HG02610 (cell line): ENCODE measurements around the gene SH2B2.

ENCODE experiments used
- ATAC-seq: cut with Tn5 transposase; IDR thresholded peaks from one replicate; pipeline ENCODE4 v1.9.1; 2021; ENCODE audit warnings: mild to moderate bottlenecking, moderate library complexity; ENCODE audit not compliant: unreplicated experiment

SH2B2 gene

GRCh38 chr7:102286237-102287110 lies at the start of gene SH2B2:
Gene SH2B2 (plus strand): TSS chr7:102286868. CDS start chr7:102300551, 13,683 bp downstream.
- peak; percentile 21 for ATAC-seq

DNA sequence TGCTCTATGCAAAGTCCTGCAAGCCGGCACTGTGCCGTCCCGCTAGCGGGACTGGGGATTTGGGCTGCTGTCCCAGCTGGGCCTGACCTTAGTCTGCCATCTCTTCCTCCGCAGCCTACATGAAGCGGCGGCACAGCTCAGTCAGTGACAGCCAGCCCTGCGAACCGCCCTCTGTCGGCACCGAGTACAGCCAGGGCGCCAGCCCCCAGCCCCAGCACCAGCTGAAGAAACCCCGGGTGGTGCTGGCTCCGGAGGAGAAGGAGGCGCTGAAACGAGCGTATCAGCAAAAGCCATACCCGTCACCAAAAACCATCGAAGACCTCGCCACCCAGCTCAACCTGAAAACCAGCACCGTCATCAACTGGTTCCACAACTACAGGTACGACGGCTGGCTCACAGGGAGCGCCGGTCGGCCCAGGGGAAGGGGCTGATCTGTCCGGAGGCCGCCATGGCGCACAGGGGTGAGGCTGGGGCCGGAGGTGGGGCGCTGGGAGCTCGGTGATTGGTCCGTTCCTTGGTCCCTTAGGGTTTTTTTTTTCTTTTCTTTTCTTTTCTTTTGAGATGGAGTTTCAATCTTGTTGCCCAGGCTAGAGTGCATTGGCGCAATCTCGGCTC lies 47.4 kb upstream of the SH2B2 start:
- ATAC-seq = no peak

DNA sequence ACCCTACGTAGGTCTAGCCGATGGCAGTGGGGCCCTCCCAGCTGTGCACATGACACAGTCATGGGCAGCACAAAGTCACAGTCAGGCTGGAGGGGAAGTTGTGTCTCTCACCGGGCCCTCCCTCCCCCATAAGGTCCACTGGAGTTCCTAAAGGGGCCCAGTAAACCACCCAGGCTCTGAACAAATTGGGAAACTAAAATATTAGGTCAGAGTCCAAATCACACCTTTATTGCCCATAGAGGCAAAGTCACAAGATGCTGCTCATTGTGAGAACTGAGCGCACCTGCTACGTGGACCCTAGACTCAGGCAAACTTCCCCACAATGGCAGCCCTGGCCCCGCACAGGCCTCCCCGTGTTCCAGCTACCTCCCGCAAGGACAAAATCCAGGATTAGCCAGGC lies 45.2 kb upstream of the SH2B2 start:
- no peak for ATAC-seq

DNA sequence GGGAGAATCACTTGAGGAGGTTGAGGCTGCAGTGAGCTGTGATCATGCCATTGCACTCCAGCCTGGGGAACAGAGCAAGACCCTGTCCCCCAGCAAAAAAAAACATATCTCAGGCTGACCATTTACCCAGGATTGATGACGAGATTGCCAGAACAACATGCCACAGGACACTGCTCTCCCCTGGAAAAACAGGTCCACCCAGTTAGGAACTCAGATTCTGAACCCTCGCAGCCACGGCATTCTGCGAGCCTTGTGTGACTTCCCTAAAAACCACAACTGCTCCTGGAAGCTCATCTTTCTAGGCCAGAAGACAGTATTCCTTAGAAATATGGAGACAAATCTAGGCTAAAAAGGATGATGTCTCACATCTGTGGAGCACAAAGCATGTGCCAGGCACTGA lies 42.1 kb upstream of the SH2B2 start:
- ATAC-seq = no peak

GRCh38 chr7:102248081-102248455 lies 38.6 kb upstream of the SH2B2 start:
- ATAC-seq = no peak

DNA sequence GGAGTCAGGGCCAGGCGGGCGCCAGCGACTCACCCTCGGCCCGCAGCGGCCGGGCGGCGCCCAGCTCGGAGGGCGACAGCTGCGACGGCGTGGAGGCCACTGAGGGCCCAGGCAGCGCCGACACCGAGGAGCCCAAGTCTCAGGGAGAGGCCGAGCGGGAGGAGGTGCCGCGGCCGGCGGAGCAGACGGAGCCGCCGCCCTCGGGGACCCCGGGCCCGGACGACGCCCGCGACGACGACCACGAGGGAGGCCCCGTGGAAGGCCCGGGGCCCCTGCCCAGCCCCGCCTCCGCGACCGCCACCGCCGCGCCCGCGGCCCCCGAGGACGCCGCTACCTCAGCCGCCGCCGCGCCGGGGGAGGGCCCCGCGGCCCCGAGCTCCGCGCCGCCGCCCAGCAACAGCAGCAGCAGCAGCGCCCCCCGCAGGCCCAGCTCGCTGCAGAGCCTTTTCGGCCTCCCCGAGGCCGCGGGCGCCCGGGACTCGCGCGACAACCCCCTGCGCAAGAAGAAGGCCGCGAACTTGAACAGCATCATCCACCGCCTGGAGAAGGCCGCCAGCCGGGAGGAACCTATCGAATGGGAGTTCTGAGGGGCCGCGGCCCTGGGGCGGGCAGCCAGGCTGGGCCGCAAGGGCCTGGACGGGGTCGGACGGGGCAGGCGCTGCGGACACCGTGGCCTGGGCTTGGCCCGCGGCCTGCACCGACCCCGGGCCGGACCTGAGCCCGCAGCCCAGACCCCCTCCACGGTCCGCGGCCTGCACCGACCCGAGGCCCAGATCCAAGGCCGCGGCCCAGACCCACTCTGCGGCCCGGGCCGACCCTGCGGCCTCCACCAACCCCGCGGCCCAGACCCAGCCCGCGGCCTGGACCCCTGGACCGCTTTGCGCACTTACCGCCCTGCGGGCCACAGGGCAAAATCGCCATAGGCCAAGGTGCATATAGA lies 37.9 kb upstream of the SH2B2 start:
- no peak for ATAC-seq

DNA sequence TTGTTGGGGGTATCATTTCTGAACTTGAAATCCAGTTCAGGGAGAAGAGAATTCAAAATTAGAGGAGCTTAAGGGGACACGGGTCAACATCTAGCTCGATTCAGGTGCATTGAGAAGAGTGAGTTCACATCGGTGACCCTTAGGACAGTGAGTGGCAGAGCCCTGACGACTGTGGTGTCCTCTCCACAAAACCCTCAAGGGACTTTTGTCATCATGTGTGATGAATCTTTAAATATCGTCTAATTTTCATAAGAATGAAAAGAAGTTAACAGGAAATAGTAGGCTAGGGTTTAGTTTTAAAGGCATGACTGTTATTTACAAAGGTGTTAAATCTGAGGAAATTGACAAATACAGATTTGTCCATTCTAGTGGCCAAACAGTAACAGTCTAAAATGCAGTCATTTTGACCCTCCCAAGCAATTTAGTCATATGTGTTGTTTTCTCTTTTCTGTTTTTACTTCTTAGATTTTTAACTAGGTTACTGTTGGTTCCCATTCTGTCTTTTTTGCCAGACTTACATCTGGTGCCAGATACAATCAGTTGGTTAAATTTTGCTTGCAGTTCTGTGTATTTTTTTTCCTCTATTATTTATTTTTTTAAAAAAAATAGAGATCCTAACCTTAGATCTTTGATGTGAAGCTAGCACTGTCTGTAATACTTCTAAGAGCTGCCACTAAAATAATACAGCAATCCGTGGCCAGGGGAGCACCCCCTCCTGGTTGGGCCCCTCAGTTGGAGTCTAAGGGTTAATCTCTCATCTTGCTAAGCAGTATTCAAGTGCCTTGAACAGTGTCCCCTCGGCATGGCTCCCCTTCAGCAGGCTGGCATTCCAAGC lies 34.9 kb upstream of the SH2B2 start:
- ATAC-seq = no peak

- ATAC-seq = no peak
Observed at GRCh38 chr7:102252366-102252982, 34.2 kb upstream of the SH2B2 start.

DNA sequence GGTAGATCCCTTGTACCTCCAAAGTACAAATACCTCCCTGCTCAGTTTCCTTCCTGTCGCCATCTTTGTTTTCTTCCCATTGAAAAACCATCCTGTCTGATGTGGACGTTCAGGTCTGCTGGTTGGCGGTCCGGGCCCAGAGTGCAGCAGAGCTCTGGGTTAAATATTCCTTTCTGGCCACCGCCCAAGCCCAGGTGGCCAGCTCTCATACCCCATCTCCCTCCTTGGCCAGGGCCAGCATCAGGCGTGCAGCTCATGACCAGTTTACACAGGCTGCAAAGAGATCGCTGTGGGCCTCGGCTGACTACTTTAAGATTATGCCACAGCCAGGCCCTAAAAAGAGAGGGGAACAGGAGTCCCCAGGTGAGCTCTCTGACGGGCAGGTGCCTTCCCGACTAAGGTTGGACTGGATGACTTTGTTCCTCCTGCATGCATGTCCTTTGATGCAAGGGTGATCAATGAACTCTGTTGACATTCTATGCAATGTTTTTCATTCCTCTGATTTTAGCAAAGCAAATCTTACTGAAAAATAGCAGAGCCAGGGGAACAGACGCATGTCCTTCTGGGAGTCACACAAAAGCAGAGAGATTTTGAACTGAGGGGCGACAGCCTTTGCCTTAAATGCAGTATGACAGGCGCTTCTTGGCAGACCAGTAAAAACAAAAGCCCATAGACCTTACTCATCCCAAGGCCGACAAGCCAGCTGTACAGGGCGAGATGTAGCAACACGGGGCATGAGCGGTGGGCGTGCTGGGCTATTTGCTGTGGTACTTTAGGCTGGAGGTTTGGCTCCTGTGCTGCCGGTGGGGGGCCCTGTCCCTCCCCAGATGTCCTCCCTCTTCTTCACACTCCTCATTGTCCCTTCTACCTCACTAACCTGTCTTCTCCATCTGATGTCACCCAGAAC lies 33.3 kb upstream of the SH2B2 start:
- no peak for ATAC-seq

DNA sequence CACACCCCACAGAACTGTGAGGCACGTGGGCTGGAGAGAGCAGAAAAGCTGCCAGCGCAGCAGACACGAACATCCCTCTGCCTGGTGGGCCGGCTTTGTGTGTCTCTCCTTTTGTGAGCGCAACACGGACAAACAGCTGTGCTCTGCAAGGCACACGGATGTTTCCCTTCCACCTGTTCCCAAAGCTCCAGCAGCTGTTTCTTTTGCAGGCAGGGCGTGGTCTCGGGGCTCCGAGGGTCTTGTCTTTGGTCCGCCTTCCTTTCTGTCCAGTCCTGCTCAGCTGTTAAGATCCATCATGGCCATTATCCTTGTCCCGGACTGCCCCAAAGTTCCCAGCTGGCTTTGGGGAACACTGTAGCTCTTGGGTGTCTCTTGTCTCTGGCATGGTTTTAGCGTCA lies 32.7 kb upstream of the SH2B2 start:
- no peak for ATAC-seq

- ATAC-seq = no peak
Observed at GRCh38 chr7:102254521-102254920, 32.1 kb upstream of the SH2B2 start.

- no peak for ATAC-seq
Observed at GRCh38 chr7:102255501-102255900, 31.2 kb upstream of the SH2B2 start.

- no peak for ATAC-seq
Observed at GRCh38 chr7:102255916-102256315, 30.8 kb upstream of the SH2B2 start.

DNA sequence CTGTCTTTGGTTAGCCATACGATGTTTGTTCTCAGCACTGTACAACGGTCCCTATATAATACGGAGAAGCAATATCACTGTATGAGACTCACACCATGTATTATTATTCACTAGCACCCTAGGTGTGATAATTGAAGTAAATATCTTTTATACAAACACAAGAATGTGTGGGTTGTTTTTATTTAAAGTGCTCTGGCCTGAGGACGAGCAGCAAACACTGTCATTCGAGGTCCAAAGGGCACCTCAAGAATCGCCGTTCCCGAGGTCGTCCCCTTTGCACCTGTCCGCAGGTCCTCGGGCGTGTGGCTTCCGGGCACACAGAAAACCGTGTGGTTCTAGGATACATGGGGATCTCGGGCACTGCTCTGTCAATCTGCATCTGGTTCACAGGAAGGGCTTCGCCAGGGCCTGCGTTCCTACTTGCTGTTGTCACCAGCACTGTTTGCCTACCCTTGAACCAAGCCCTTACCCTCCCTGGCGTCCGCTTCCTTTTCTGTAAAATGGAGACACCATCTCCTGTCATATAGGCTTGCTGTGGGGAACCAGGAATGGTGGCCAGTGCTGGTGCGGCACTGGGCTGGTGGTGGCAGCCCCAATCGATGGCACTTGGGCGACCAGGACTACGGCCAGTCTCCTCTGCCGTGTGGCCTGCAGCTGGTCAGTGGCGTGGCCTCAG lies 28.5 kb upstream of the SH2B2 start:
- no peak for ATAC-seq

- no peak for ATAC-seq
Observed at GRCh38 chr7:102258749-102259107, 27.9 kb upstream of the SH2B2 start.

DNA sequence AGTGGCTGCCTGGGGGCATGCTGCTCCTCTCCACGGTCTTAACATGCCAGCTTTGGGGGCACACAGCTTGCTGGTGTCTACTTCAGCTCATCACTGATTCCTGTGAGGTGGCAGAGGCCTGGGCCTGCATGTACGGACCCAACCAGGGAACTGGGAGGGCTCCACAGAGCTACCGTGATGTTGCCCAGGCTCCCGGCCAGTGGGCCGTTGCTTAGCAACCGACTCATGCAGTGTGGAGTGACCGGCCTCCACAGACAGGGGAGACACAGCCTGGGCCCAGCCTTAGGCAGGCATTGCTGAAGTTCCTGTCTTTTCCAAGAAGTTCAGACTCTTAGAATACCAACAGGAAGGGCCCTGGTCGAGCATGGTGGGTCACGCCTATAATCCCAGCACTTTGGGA lies 25.8 kb upstream of the SH2B2 start:
- no peak for ATAC-seq

- no peak for ATAC-seq
Observed at GRCh38 chr7:102261451-102261850, 25.2 kb upstream of the SH2B2 start.

GRCh38 chr7:102262546-102262945 lies 24.1 kb upstream of the SH2B2 start:
- ATAC-seq = no peak
